ENCODE measurements around the gene ERC2.

Gene ERC2

GRCh38 chr3:55654123-55654760 is 814.0 kb downstream of the ERC2 start:
- DNase-seq = no peak

- DNase-seq = no peak
Observed at GRCh38 chr3:55651011-55651410, 817.3 kb downstream of the ERC2 start.

GRCh38 chr3:55650011-55650410 is 818.3 kb downstream of the ERC2 start:
- no peak for DNase-seq

DNA sequence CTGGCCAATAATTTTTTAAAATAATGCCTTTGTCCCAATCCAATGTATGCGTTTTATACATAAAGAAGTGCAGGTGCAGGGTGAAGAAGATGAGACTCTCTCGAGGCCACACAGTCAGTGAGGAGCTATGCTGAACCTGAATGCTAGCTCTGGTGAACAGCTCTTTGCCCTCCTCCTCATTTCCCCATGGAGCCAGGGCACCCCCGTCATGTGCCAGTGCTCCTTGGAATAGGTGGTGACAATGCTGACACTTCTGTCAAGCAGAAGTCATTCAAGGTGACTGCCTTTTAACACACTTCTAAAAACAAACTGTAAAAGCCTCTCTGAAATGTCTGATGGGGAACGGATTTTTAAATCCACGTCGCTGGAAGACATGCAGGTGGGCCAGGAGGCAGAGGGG is 818.7 kb downstream of the ERC2 start:
- DNase-seq = no peak

DNA sequence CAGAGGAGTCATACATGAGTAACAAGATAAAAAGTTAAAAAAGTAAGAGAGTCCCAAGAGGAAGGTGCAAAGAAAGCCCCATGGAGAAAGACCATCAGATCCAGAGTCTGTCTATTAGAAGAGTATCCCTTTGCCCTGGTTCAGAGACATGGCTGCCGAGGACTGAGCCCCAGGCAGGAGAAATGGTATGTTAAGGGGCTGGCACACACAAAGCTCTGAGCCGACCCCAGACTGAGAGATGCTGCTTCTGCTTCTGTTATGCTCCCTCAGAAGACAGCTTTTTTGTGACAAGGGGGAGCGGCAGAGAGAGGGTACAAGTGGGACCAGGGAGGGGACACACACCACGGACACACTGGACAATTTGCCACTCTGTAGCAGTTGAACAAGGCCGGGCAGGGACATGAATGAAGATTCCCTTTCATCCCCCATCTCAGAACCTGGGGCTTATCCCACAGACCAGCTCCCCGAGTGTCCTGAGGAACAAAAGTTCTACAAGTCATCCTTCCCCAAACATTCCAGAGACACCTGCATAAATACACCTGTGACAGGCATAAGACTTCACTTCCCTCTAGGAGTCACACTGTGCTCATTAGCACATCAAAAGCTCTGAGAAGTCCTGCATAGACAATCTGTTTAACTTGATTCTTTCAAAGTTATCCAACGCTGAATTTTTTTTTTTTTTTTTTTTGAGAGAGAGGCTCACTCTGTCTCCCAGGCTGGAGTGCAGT is 819.5 kb downstream of the ERC2 start:
- no peak for DNase-seq

DNA sequence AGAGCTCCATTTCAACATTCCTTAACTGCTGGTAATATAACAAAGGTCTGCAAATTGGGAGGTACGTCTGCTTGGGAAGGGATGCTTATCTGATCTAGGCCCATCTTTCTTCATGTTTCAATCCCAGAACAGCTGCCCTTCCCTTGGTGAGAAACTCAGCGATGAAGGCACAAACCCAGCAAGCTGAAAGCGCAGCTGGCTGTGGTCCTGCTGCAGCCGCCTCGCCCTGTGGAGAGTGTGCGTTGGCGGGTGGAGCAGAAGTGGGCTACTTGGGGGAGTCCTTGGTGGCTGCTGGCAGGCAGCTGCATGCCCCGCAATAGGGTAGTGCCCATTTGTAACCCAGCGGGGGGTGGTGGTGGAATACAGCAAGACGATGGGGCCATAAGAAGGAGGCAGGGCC is 820.6 kb downstream of the ERC2 start:
- DNase-seq = no peak

GRCh38 chr3:55647063-55647462 is 821.2 kb downstream of the ERC2 start:
- no peak for DNase-seq

- DNase-seq = no peak
Observed at GRCh38 chr3:55646121-55646520, 822.1 kb downstream of the ERC2 start.

GRCh38 chr3:55645422-55645821 is 822.8 kb downstream of the ERC2 start:
- DNase-seq = no peak

GRCh38 chr3:55643283-55643682 is 825.0 kb downstream of the ERC2 start:
- no peak for DNase-seq

DNA sequence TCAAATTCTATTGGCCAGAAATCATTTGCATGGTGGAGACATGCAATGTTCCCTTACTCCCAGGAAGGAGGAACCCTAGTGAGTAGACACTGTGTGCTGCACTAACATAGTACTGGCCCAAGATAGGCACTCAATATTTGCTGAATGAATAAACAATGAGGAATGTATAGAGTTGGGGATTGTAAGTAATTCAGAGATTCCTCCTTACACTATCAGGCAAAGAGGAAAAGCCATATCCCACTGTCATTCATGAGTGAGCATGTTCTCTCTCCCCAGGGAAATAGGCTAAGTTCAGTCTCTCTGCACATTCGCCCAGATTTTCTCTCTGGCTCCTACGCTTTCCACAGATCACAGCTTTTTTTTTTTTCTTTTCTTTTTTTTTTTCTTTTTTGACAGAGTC is 826.3 kb downstream of the ERC2 start:
- DNase-seq = no peak

DNA sequence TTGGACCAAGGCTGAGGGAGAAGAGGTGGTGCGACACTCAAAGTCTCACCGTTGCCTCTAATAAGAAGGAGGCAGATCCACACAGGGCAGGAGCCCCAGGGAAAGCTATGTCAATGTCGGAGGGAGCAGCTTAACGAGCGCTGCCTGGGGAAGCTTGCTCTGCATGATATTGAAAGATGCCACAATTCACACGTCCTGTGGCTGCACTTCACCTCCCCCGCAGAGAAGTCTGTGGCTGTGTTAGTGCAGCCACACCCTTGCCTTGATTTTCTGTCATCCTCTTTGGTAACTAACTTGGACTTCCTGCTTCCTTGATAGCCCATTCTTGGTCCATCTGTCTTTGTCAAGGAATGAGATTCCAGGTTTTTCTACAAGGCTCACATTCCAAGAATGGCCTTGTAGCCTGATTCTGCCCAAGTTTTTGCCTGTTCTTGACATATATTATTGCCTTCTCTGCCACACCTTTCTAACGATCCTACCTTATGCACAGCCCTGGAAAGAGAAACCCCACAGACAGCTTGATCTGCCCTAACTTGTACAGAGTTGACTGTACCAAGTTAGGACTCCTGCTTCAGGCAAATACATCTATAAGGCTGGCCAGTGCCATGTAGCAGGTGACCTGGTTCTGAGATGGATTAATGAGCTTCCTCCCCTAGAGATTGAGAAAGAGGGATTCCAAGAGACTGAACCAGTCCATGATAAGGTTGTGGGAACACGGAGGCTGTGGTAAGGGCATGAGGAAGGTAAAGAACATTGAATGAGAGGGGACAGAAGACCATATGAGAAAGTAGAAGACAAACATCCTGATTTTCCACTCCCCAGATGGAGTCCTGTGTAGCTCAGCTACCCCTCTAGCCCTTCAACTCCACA is 828.1 kb downstream of the ERC2 start:
- no peak for DNase-seq

DNA sequence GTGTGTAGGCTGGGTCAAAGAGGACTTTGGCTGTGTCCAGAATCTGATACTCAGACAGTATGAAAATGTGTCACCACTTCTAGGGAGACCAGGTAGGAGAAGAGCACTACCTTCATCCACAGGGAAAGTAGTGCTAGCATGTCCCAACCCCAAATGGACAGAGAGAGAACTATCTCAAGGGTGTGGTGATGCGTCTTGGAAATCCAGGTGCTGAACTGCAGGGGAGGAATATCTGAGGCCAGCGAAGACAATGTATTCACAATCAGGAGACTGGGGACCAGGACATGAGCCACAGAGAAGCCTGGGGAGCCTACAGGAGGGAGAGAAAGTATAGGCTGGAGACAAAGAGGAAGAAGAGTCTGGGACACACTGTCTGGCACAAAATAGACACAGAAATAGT is 829.1 kb downstream of the ERC2 start:
- no peak for DNase-seq

GRCh38 chr3:55637906-55638638 is 830.2 kb downstream of the ERC2 start:
- no peak for DNase-seq

- no peak for DNase-seq
Observed at GRCh38 chr3:55636300-55637195, 831.7 kb downstream of the ERC2 start.

- no peak for DNase-seq
Observed at GRCh38 chr3:55634345-55634744, 833.9 kb downstream of the ERC2 start.

GRCh38 chr3:55633333-55633732 is 834.9 kb downstream of the ERC2 start:
- DNase-seq = no peak

DNA sequence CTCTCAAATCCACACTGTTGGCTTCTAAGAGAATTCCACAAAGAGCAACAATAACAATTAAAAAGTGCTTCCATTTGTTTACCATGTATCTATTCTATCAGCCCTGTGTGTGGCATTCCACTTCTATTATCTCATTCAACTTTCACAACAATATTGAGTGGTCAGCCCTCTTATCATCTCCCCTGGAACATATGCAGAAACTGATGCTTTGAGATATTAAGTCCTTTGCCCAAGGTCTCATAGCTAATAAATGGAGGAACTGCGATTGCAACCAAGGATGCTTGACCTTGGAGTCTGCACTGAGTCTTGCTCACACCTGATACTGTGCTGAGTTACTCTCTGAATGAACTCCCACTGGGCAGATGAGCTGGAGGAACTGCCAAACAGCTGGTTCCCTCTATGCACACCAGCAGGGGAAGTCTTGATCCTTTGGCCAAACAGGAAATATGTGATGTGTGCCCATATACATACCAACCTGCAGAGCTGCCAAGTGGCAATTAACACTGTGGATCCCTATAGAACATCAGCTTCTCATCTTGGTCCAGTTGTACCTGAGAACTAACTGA is 836.4 kb downstream of the ERC2 start:
- no peak for DNase-seq

DNA sequence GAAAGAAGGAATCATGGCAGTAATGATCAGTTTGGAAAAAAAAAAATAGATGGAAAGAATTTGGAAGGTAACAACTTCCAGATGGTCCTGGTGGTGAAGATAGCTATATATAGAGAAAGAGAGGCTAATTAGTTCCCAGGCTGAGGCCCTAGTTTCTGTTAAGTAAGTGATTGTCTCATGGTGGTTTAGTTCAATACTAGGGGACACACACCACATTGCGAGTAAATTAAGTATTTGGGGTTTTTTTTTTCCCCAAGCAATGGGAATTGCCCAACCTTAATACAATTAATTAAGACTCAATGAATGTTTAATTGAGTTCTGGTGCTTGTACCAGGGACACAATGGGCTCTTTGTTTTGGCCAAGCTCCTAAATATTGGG is 837.4 kb downstream of the ERC2 start:
- DNase-seq = no peak

- DNase-seq = no peak
Observed at GRCh38 chr3:55630280-55630920, 837.9 kb downstream of the ERC2 start.

GRCh38 chr3:55629432-55629831 is 838.8 kb downstream of the ERC2 start:
- DNase-seq = no peak

Data from hippocampal formation (tissue), 2 donors.